Right lung (tissue), 10 donors: ENCODE data around the gene TEX53. TPM values are rescaled to one million over a fixed set of nuclear protein-coding genes. Genes with fewer than 3 reads are reported as not detected.

Experiments used
- DNase-seq, 2 donors: peaks; one replicate each; pipeline ENCODE4 v3.0.0-alpha.2; 2013
- long read RNA-seq, 8 donors: transcript quantifications; one replicate each; lab custom pipeline, GENCODE V29; 2026
- polyA plus RNA-seq, 5 donors: library from polyadenylated mRNA; unstranded; fragments of 120-200 nt; gene quantifications; one replicate each; pipeline versions ENCODE4 v1.2.1 to v1.2.3, GENCODE V29; 2013; ENCODE audit warnings: inconsistent platforms in 1 of 5, low replicate concordance in 1 of 5; ENCODE audit not compliant: insufficient read length in 5 of 5, insufficient read depth in 1 of 5

The TEX53 gene
- polyA plus RNA-seq: not detected
- long read RNA-seq, donor 1: 0 reads
- long read RNA-seq, donor 2: 0 reads
- long read RNA-seq, donor 3: 0 reads
- long read RNA-seq, donor 4: 0 reads
- long read RNA-seq, donor 5: 0 reads
- long read RNA-seq, donor 6: 0 reads
- long read RNA-seq, donor 7: 0 reads
- long read RNA-seq, donor 8: 0 reads

- no peak for DNase-seq
Observed at GRCh38 chr9:114657705-114658104, at the start of gene TEX53. TEX53 (minus strand) TSS chr9:114657805; CDS start chr9:114657774, 31 bp downstream.

- DNase-seq: no peak
Observed at GRCh38 chr9:114706711-114707110, 49.1 kb upstream of the TEX53 start.

GRCh38 chr9:114701988-114702387, 44.4 kb upstream of the TEX53 start:
- no peak for DNase-seq

- DNase-seq: no peak
Observed at GRCh38 chr9:114697951-114698351, 40.3 kb upstream of the TEX53 start.

- no peak for DNase-seq
Observed at GRCh38 chr9:114696814-114697544, 39.4 kb upstream of the TEX53 start.

- DNase-seq: no peak
Observed at GRCh38 chr9:114695948-114696347, 38.3 kb upstream of the TEX53 start.

GRCh38 chr9:114694719-114695269, 37.2 kb upstream of the TEX53 start:
- no peak for DNase-seq

GRCh38 chr9:114694146-114694545, 36.5 kb upstream of the TEX53 start:
- no peak for DNase-seq

GRCh38 chr9:114693248-114693855, 35.7 kb upstream of the TEX53 start:
- no peak for DNase-seq

- no peak for DNase-seq
Observed at GRCh38 chr9:114691956-114692295, 34.3 kb upstream of the TEX53 start.

GRCh38 chr9:114691046-114691955, 33.7 kb upstream of the TEX53 start:
- no peak for DNase-seq

- DNase-seq: no peak
Observed at GRCh38 chr9:114690308-114690707, 32.7 kb upstream of the TEX53 start.

- no peak for DNase-seq
Observed at GRCh38 chr9:114689813-114690212, 32.2 kb upstream of the TEX53 start.

- DNase-seq: no peak
Observed at GRCh38 chr9:114688909-114689610, 31.5 kb upstream of the TEX53 start.

- DNase-seq: no peak
Observed at GRCh38 chr9:114688379-114688778, 30.8 kb upstream of the TEX53 start.

- no peak for DNase-seq
Observed at GRCh38 chr9:114687034-114687433, 29.4 kb upstream of the TEX53 start.

- DNase-seq: no peak
Observed at GRCh38 chr9:114685951-114686350, 28.3 kb upstream of the TEX53 start.

GRCh38 chr9:114684036-114684435, 26.4 kb upstream of the TEX53 start:
- no peak for DNase-seq

- no peak for DNase-seq
Observed at GRCh38 chr9:114682846-114683245, 25.2 kb upstream of the TEX53 start.

GRCh38 chr9:114681594-114682332, 24.2 kb upstream of the TEX53 start, which contains the start of gene TEX48:
TEX48 (minus strand) TSS chr9:114682192; CDS start chr9:114671723, 10,469 bp downstream.
- DNase-seq: peak in 1 of 2 donors; percentile 40
